ENCODE measurements around the gene FOXL3. TPM values are rescaled to one million over a fixed set of nuclear protein-coding genes. Genes with fewer than 3 reads are reported as not detected.

FOXL3 gene
- polyA plus RNA-seq, 1 of the 3 experiments (the other 2 are of a cell fraction): not detected

DNA sequence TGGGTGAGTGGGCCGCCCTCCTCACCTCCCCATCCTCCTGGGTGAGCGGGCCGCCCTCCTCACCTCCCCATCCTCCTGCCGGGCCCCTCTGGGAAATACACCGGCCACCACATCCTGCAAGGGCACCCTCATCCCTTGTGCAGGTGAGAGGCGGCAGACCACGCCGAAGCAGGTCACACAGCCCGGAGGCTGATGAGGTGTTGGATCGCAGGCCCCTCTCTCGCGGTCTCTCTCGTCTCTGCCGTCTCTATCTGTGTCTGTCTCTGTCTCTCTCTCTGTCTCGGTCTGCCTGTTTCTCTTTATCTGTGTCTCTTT is 30.8 kb upstream of the FOXL3 start (continued):
- no peak for TF ChIP-seq REST (IDR thresholded peaks at IDR 0.05; ENCODE audit: low read depth, low read length)
- TF ChIP-seq SMC3 (IDR thresholded peaks at IDR 0.05; ENCODE audit: low read depth, low read length): no peak

DNA sequence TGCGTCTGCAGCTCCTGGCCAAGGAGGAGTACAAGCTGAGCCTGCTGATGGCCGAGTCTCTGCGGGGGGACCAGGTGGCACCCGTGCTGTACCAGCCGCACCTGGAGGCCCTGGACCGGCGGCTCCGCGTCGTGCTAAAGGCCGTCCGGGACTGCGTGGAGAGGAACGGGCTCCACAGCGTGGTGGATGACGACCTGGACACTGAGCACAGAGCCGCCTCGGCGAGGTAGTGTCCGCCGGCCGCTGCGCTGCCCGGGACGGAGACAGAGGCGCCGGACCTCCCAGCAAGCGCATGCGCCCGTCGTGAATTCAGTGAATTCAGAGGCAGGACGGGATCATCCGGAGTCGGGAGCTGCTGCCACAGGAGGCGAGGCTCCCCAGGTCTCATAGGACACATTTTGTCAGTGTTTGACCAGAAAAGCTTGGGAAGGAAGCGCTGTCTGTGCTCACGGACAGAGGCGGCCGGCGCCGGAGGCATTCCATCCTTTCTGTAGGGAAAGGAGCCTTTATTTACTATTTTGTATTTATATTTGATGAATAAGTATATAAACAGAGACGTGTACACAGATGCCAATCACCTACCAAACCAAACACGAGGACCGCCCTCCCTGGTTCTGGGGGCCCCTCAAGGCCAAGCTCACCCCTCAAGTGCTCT is 30.1 kb upstream of the FOXL3 start:
- H3K4me3 ChIP-seq (ENCODE audit: low read depth in 2 of 2, low read length in 1 of 2): no peak overlapping the region
- ChIA-PET POLR2A (no interaction called here), CTCF (interaction anchor here (0.6 kb wide), 1 partner anchor 62 kb away, joined by 3 read pairs; no protein-coding TSS in a partner anchor)
- no peak overlapping the region for H3K27ac ChIP-seq (ENCODE audit: low read depth in 2 of 2, low read length in 1 of 2)
- H3F3A ChIP-seq (replicated peaks; ENCODE audit: insufficient read depth): peaks cover 14% of the 10 kb centered on the region
- TF ChIP-seq TAF1 (IDR thresholded peaks at IDR 0.05; ENCODE audit: borderline replicate concordance, low read depth, low read length) (no peak), NFIC (IDR thresholded peaks at IDR 0.05; ENCODE audit: borderline replicate concordance) (no peak), RXRA (IDR thresholded peaks at IDR 0.05; ENCODE audit: borderline replicate concordance, low read depth) (no peak), JUND (IDR thresholded peaks at IDR 0.05) (no peak), POLR2AphosphoS5 (IDR thresholded peaks at IDR 0.05; ENCODE audit: low read depth, low read length) (no peak), EZH2phosphoT487 (IDR thresholded peaks at IDR 0.05; ENCODE audit: borderline replicate concordance, low read depth) (no peak)
- TF ChIP-seq, protein P1, sequence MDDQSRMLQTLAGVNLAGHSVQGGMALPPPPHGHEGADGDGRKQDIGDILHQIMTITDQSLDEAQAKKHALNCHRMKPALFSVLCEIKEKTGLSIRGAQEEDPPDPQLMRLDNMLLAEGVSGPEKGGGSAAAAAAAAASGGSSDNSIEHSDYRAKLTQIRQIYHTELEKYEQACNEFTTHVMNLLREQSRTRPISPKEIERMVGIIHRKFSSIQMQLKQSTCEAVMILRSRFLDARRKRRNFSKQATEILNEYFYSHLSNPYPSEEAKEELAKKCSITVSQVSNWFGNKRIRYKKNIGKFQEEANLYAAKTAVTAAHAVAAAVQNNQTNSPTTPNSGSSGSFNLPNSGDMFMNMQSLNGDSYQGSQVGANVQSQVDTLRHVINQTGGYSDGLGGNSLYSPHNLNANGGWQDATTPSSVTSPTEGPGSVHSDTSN (IDR thresholded peaks at IDR 0.05): no peak
- no peaks in the 10 kb centered on the region for H4K20me1 ChIP-seq (ENCODE audit: insufficient read depth)
- 90% methylated on average over 43 of the region's 44 CpGs for WGBS (ENCODE audit: low lambda C conversion rate)
- H3K9me3 ChIP-seq: 0 out of 2 replicates have a peak, but pooled peaks cover 6% of the 10 kb centered on the region
- H3K36me3 ChIP-seq (replicated peaks in 1 of 2; ENCODE audit: control insufficient read depth in 1 of 2, insufficient read depth in 2 of 2, low read length in 1 of 2): peaks cover 0 to 5% of the 10 kb centered on the region in 2 experiments
- no peak overlapping the region for H3K4me2 ChIP-seq
- no peak overlapping the region for H3K9ac ChIP-seq
- no peak for DNase-seq
- no peaks in the 10 kb centered on the region for H3K4me1 ChIP-seq (ENCODE audit: control insufficient read depth in 1 of 2, insufficient read depth in 2 of 2, low read depth in 1 of 2, low read length in 1 of 2)
- no peaks in the 10 kb centered on the region for H3K79me2 ChIP-seq (ENCODE audit: insufficient read depth)
- no peak overlapping the region for H2AFZ ChIP-seq (ENCODE audit: low read depth)
- H3K9me2 ChIP-seq: no peaks in the 10 kb centered on the region
- H3K27me3 ChIP-seq (ENCODE audit: insufficient read depth): no peaks in the 10 kb centered on the region
